A172 (cell line): Measurements from ENCODE around the gene C1orf21. TPM values are rescaled to one million over a fixed set of nuclear protein-coding genes. Genes with fewer than 3 reads are reported as not detected.

ENCODE experiments used
- DNase-seq: peaks from one replicate; pipeline ENCODE4 v3.0.0-alpha.2; 2015; ENCODE audit warnings: low spot score
- total RNA-seq: library from RNA; depleted of rRNA; stranded (reverse); fragments of >200 nt; shearing (Covaris generic); gene quantifications from 2 replicates; pipeline ENCODE4 v1.2.3, GENCODE V29; 2014

C1orf21 gene
- total RNA-seq, 1 experiment from 2014 or later = 26.1 TPM

GRCh38 chr1:184555665-184556641, 169.1 kb downstream of the C1orf21 start:
- DNase-seq = no peak

DNA sequence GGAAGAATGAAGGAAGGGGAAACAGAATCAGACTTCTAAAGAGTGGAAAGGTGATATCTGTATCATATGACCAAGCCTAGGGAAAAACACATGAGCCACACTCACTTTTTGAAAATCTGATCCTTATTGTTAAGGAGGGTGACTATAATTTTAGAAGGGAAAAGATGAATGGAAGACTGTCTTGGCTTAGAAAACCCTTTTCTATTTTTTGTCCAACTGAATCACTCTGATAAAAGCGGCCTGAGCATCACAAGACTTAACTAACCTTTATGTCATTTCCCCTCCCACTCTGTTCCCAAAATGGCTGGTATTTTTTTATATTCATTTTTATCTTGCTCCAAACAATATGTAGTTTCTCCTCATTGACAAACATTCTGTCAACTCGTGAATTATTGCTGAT, 169.8 kb downstream of the C1orf21 start:
- DNase-seq = no peak

GRCh38 chr1:184557423-184558347, 170.9 kb downstream of the C1orf21 start:
- DNase-seq = no peak

GRCh38 chr1:184558691-184559090, 171.9 kb downstream of the C1orf21 start:
- DNase-seq = no peak

GRCh38 chr1:184559117-184559713, 172.4 kb downstream of the C1orf21 start:
- no peak for DNase-seq

- DNase-seq = no peak
Observed at GRCh38 chr1:184562806-184563205, 176.0 kb downstream of the C1orf21 start.

DNA sequence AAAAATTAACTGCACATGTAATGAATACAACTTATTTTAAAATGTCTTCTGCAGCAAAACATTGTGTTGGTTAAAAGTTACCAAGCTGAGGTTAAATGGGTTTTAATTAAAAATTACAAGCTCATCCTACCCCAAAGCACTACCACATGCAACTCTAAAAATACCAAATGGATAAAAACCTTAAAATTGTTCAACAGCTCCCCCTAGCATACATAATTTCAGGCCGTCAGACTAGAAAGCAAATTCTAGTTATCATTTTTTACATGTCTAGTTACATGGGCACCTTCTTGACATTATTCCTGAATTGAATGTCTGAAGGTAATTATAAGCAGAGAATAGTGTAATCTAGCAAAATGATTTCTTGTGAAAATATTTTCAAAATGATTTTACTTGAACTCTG, 176.5 kb downstream of the C1orf21 start:
- peak; percentile 27 for DNase-seq

DNA sequence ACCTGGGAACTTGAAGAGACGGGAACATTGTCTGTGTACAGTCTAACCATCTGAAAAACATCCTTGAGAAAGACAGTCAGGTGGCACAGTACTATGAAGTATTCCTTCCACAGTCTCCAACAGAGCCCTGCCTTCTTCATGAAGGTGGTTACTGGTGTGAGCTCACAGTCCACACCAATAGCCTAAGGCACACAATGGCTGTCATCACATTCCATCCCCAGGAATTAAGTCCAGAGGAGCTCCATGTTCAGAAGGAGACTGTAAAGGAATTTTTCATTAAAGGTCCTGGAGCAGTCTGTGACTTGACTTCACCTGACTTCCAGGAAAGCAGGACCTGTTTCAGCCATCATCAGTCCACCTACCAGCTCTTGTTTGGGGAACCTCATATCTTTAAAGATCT, 180.2 kb downstream of the C1orf21 start:
- no peak for DNase-seq

GRCh38 chr1:184567637-184568036, 180.8 kb downstream of the C1orf21 start:
- DNase-seq = peak; percentile 27

GRCh38 chr1:184568148-184568547, 181.3 kb downstream of the C1orf21 start:
- no peak for DNase-seq

DNA sequence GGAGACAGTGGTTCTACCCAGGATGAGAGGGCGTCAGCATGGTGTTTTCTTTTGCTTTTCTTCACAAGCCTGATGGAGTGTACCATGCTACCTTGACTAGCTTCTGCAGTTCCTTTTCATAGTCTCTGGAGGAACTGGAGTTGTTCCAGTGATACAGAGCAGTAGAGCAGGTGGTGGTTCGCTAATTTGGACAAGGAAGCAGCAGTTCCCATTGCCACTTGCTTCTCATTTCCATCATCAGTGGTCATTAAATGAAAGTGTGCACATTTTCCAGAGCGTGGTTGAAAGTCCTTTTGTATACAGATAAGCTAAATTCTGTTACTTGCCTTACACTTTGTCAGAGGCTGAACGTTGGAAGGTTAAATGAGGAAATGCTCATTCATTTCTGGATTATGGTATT, 182.3 kb downstream of the C1orf21 start:
- no peak for DNase-seq

DNA sequence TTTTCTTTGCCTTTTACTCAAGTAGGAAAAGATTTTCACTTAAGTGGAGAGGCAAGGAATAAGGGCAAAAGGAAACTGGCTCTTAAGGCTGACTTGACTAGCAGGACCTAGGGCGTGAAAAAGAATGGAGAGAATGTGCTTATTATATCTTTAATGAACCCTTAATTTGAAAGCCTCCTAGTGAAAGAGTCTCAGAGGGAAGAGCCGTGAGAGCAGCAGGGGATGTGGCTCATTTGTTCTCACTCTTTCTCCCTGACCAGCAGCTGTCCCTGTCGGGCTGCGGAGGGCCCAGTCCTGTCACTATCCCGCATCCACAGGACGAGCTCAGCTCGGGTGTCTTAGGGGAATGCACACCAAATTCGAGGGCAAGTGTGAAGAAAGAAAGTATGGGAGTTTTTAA, 187.8 kb downstream of the C1orf21 start:
- DNase-seq = no peak

DNA sequence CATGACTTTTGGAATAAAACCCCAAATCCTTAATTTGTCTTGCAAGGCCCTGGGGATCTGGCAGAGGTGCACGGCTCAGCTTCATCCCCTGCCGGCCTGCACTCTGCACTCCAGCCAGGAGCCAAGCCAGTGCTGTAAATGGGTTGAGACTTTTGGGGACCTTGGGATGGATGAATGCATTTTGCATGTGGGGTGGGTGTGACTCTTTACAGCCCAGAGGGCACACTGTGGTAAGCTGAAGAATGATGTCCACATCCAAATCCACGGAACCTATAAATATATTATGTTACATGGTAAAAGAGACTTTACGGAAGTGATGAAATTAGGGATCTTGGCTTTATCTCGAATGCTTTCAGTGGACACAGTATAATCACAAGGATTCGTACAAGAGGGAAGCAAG, 190.0 kb downstream of the C1orf21 start:
- no peak for DNase-seq

DNA sequence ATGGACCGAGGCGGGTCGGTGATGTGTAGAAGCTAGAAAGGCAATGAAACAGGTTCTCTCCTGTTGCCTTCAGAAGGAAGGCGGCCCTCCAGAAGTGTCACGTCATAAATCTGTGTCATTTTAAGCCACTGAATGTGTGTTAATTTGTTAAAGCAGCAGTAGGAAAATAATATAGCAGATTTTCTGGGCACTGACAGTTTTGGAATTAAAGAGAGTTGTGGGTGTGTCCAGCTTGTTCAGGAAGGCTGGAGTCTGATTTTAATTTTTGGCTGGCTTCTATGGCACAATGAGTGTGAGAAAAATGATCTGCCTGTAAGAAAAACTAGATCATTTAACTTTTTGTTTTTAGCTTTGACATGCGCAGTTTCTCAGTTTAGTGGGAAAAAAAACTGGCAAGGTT, 190.5 kb downstream of the C1orf21 start:
- no peak for DNase-seq

- no peak for DNase-seq
Observed at GRCh38 chr1:184582411-184582810, 195.6 kb downstream of the C1orf21 start.

DNA sequence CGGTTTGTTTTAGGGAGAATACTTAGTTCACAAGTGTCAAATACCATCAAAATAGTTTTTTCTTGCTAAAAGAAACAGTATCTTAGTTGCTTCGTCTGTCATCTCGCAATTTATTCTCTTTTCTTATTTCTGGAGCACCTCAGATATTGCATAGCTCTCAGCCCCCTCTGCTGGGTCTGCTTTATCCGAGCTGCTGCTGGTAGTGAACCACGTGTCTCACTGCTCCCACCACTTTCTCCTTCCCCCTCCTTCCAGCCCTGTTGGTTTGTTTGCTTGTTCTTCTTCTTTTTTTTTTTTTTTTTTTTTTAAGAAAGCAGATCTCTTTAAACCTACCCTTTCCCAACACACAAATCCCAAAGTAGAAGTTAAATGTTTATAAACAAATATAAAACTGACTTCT, 197.0 kb downstream of the C1orf21 start:
- no peak for DNase-seq

DNA sequence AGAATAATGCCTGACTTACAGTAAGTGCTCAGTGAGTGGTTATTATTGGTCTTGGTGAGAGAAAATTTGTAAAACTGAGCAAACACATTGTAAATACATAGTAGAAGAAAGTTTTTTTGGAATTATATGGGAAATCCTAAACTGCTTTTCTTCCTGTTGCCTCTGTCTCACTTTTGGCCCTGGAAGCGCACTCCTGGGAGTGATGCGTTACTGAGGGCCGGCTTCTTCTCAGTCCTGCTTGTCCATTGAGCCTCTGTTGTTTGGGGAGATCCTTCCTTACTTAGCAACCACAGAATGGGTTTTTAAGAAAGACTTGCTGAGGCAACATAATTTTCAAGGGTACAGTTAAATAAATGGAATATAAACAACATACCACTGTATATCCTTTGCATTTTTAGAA, 201.9 kb downstream of the C1orf21 start:
- DNase-seq = no peak

- no peak for DNase-seq
Observed at GRCh38 chr1:184590163-184590750, 203.4 kb downstream of the C1orf21 start.

DNA sequence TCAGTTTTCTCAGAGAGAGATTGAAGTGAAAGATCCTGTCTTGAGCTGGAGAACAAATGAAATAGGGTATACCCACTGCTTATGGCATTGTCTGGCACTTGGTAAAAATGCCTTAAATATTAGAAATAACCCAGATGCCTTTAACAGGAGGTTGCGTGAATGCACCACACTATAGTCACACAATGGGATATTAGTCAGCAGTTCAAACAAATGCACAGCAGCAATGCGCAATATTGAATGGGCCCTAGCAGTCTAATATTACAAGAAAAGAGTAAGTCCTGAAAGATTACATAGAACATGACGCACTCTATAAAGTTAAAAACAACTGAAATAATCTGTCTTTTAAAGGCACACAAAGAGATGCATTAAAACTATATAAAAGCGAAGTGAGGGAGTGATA, 206.8 kb downstream of the C1orf21 start:
- DNase-seq = no peak

DNA sequence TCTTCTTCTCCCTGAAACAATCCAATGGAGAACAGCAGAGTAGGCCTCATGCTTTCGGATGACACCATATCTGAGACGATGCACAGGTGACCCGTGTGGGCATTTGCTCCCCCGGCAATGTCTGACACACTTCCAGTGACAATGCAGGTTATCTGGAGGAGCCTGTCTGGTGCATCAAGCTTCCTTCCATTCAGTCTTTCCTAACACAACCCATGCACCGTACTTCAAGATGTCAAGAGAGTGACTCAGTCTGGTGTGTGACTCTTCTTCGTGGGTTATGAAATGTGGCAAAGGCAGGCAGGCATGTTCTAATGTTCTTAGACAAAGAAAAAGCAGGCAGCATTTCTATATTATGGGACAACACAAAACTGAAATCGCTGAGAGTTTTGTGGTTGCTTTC, 208.8 kb downstream of the C1orf21 start:
- DNase-seq = peak; percentile 18

GRCh38 chr1:184596950-184597645, 210.3 kb downstream of the C1orf21 start:
- DNase-seq = no peak
